OCI-M2 (cell line): Measurements from ENCODE around the gene MGRN1.

Source experiments
- DNase-seq: peaks from one replicate; lab custom pipeline; 2025; ENCODE audit not compliant: unreplicated experiment; lab: John Stamatoyannopoulos, UW

The MGRN1 gene

GRCh38 chr16:4603624-4604170, 20.9 kb upstream of the MGRN1 start:
- no peak for DNase-seq

- no peak for DNase-seq
Measured at GRCh38 chr16:4604401-4604800, 20.2 kb upstream of the MGRN1 start.

DNA sequence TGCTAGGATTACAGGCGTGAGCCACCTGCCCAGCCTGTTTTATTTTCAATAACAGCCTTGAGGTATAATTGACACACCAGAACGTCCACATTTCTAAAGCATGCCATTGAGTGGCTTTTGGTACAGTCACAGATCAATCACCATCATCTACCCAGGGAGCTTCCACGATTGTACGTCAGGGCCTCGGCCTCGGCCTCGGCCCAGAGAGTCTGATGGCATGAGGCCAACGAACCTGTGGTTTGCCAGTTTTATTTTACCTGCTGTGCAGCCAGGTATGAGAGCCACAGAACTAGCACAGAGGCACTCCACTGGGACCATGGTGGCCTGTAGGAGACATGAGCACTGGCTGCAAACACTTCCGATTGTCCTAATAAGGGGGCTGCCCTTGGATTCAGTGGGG, 18.3 kb upstream of the MGRN1 start:
- no peak for DNase-seq

DNA sequence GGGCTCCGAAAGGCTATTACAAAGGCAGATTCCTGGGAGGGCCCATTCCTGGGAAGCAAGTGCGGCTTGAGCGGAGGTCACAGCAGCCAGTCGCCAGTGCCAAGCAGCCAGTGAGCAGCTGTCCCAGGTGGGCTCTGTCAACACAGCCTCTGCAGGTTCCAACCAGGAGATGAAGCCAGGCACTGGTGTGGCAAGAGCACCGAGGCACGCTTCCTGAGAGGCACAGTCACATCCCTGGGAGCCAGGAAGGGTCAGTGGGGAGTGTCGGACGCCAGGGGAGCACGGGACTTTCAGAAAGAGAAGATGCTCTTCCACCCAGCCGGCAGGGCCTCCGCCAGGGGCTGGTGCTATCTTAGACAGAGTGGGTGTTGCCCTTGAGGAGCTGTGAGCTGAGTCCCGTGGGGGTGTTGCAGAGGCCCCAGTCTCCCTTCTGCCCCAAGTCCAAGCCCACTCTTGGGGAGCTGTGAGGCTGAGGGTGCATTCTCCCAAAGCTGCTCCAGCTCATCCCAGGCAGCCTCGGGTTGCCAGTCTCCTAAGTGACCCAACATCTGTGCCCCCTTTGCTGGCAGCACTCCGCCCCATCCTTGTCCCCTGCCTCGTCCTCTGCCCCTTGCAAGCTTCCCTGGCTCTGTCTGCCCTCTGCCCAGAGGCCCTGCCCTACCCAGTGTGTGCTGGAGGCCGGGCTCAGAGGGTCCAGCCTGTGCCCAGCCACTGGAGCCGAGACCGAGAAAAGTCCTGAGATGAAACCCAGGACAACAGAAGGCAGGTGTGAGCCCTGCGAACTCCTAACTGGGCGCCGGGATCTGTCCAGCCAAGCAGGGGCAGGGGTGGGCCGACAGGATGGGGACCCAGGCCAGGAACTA, 16.6 kb upstream of the MGRN1 start:
- no peak for DNase-seq

DNA sequence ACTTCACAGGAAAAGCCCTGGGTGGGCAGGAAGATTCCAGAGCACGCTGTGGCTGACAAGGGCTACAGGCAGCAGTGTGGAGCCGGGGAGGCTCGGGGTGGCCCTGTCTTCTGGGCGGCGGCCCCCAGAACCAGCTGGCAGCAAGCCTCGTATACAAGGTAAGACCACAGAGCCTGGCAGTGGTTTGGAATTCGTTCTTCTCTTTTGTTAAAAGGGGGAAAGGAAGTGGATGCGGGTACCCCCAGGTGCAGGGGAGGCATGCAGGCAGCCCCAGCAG, 16.0 kb upstream of the MGRN1 start:
- DNase-seq = no peak

DNA sequence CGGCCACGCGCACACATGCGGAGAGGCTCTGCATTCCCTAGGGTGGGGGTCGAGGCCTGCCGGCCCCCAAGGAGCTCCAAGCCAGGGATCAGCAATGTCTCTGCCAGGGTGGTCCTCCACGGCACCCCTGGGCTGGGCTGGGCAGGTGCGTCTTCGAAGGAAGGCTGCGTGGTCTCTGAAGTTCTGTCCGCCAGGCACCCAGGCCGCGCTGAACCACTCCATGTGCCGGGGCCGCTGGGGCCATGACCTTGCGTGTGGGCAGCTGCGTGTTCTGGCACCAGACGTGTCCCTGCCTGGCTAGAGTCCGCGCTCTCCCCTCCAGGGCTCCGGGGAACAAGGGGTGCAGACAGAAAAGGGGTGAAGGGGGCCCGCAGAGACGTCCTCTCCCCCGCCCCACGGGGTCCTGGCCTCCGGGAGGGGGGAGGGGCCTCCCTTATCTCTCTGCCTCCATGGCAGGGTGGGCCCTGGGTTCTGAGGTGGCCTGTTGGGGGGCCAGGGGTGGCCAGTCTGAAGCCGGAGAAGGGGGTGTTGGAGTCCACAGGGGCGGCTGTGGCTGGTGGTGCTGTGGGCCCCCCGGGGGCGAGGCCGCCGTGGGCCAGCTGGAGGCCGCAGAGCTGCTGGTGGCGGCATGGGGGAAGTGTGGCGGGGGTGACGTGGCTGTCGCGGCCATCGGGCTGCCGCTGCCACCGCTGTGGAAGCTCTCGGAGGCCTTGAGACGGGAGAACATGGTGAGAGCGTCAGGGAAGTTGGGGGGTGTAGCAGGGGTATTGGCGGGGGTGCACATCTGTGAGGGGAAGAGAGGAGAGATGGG, 15.2 kb upstream of the MGRN1 start:
- no peak for DNase-seq

DNA sequence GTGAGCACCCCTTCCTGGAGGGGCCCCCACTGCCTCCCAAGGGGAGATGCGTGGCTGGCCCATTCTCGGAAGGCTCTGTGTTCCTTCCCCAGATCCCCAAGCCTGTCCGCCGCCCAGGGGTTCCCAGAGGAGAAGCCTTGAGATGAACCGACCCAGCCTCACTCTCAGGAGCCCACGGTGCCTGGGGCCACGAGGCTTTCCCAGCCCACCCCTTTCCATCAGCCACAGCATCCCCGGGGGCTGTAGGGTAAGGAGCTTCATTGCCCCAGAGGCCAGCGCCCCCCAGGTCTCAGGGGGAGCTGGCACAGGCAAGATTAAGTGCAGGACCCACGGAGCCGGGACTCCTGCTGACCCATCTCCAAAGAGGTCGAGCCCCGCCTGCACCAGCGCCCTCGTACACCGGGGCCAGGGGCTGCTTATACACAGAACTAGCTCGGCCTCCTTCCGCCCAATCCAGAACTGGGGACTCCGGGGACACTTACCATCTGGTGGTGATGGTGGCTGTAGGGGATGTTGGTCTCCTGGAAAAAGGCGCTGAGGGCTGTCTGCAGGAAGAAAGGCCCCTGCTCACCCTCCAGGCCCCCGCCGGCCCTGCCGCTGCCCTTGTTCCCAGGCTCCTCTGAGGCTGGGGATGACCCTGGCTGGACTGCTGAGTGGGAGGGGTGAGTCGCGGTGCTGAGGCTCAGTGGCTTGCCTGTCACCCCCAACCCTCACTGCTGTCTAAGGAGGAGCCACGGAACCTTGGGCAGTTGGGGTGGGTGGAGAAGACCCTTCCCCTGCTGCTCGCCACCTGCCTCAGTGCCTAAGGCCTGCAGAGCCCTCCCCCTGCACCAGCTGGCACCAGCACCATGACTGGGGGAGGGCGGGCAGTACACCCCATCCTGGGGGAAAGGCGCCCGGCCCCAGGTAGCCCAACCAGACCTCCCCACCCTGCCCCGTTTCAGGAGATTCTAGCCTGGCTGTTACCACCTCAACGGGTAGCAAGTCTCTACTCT, 14.3 kb upstream of the MGRN1 start:
- DNase-seq = no peak

GRCh38 chr16:4611337-4612021, 13.1 kb upstream of the MGRN1 start:
- DNase-seq = no peak

- no peak for DNase-seq
Measured at GRCh38 chr16:4612474-4612931, 12.1 kb upstream of the MGRN1 start.

DNA sequence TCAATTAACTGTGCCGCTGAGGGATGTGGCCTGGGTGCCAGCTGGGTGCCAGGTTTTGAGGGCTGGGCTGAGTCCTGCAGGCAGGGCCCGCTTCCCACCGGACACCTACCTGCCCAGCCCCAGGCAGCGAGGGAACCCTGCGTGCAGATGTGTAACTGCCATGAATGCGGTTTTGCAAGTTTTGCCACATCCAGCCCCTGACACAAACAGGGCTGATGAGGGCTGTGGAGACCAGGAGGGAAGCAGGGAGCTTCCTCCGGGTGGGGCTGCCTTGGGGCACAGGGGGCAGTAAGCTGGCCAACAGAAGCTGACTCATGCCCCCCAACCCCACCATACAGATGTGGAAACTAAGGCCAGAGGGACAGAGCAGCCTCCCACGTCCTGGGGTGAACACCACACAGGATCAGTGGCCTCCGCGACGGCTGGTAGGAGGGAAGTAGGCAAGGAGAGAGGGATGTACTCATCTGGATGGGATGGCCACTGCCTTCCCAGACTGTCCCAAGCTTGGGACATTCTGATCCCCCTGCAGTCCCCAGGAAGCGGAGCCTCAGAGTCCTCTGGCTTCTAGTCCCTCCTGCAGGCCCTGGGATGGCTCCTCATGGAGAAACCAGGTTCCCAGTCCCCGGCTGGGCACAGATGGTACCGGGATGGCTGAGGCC, 11.5 kb upstream of the MGRN1 start:
- DNase-seq = no peak

GRCh38 chr16:4613636-4614570, 10.7 kb upstream of the MGRN1 start:
- DNase-seq = no peak

GRCh38 chr16:4614571-4615383, 9.8 kb upstream of the MGRN1 start, which contains the start of gene UBALD1:
UBALD1 (minus strand) TSS chr16:4614888; CDS start chr16:4614797, 91 bp downstream.
- DNase-seq = no peak

DNA sequence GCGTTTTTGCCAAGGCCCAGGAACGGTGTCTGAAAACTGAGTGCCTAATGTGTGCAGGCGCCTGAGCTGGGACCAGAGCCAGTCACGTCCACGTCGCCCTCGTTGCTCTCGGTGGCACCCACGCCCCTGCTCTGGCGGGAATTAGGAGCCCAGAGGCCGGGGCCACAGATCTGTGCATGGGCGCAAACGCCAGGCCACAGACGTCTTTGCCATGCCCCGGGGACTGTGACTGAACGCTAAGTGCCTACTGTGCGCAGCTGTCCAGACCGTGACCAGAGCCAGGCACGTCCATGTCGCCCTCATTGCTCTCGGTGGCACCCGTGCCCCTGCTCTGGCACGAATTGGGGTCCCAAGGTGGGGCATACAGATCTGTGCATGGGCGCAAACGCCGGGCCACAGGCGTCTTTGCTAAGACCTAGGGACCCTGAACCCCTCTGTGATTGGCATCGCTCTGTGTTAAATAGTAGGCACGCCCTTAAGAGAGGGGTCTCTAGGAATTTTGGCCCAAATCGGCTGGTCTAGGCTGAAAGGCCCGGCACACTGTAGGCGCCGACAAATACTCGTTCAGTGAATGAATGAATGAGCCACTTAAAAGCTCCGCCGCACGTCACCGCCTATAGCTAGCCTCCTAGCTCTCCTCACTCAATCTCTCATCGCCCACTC, 9.1 kb upstream of the MGRN1 start:
- no peak for DNase-seq

DNA sequence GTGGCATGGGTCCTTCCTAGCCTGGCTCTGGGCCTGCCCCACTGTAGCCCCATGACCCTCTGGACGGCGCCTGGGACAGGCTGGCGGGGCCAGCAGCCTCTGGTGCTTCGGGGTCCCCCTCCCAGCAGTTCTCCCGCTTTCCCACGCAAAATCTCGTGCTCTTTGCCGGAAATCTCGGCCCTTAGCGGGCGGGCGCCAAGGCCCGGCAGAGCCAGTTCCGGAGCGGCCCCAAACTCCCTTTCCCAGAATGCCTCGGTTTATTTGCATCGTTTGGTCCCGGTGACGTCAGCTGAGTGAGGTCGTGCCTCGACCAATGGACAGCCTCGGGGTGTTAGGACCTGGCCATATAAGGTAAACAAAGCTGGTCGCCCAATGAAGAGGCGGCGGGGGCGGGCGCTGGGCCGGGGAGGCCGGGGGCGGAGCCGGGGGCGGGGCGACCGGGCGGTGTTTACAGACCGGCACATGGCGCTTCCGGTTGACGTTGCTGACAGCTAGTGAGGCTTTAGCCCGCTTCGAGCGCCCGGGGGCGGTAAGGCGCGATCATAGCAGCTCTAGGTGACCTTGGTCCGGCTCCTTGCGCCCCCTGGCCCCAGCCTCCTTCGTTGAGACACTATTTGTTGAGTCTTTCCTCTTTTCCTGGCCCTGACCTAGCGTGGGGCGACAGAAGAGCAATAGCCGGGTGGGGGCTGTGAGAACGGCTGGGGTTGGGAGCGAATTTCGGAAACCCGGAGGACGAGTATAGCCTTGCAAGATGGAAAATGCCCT, 8.4 kb upstream of the MGRN1 start:
- peak; percentile 82 for DNase-seq

- no peak for DNase-seq
Measured at GRCh38 chr16:4617880-4618279, 6.7 kb upstream of the MGRN1 start.

DNA sequence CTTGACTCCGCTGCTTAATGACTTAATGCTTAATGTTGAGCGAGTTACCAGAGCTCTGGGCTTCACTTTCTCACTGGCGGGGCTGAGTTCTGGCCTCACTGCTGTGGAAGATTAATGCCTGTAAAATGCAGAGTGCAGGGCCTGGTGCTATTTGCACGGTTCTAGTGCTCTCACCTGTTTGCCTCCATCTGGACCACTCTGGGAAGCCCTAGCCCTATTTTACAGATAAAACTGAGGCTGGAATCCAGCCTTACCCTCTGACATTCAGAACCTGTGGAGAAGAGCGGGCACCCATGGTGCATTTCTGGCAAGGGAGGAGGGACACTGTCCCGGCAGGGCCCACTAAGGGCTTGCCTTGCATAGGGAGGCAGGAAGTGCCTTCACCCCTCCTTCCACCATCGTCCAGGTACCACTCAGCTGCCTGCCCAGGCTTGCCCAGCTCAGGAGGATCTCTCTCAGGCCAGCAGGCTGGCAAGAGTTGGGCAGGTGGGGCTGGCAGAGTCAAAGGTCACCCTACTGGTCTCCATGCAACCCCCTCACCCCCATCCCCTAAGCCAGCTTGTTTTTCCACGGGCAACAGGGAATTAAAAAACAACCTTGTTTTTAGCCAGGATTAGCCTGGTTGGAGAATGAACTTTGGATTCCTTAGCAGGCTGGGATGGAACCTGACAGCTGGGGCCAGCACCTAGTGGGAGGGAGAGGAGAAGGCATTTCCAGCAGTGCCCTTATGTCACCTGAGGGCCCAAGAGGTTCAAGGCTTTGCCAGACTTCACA, 5.8 kb upstream of the MGRN1 start:
- no peak for DNase-seq
